OCI-LY1 (cell line): Measurements from ENCODE around the gene CHMP5.

ENCODE experiments used
- EZH2 ChIP-seq: fragments of 200-600 bp; sonication (generic), shearing (Covaris generic); IDR thresholded peaks from 2 replicates; pipeline ENCODE4 v1.8.0; 2017; ENCODE audit warnings: borderline replicate concordance, mixed run types, mild to moderate bottlenecking, antibody characterized with exemption, low read length, moderate library complexity, mixed read lengths
- TF ChIP-seq, protein P1 (sequence below): fragments of 200-600 bp; sonication (generic), shearing (Covaris generic); IDR thresholded peaks from 2 replicates; pipeline ENCODE4 v1.5.1; 2017; ENCODE audit warnings: mild to moderate bottlenecking, antibody characterized with exemption, low read length, moderate library complexity, mixed read lengths

DNA sequence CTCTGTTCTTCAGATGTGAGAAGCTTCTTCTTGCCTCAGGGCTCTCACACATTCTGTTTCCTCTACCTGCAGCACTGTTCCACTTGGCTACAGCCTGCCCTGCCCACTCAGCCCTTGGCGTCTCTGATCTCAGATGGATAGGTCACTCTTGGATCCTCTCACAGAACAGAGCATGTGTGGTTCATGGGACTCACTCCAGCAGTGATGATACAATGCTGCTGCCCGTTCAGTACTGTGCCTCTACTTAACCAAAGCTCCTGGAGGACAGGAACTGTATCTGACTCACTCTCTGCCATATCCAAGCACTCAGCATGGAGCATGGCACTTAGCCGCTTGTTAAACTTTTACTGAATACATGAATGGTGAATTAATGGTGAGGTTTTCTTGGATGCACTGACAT lies 28.3 kb upstream of the CHMP5 start:
- TF ChIP-seq, protein P1, sequence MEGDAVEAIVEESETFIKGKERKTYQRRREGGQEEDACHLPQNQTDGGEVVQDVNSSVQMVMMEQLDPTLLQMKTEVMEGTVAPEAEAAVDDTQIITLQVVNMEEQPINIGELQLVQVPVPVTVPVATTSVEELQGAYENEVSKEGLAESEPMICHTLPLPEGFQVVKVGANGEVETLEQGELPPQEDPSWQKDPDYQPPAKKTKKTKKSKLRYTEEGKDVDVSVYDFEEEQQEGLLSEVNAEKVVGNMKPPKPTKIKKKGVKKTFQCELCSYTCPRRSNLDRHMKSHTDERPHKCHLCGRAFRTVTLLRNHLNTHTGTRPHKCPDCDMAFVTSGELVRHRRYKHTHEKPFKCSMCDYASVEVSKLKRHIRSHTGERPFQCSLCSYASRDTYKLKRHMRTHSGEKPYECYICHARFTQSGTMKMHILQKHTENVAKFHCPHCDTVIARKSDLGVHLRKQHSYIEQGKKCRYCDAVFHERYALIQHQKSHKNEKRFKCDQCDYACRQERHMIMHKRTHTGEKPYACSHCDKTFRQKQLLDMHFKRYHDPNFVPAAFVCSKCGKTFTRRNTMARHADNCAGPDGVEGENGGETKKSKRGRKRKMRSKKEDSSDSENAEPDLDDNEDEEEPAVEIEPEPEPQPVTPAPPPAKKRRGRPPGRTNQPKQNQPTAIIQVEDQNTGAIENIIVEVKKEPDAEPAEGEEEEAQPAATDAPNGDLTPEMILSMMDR = no peak
- no peak for TF ChIP-seq EZH2
